Upper lobe of left lung (tissue), 6 donors: ENCODE data around the gene RGS12. TPM values are rescaled to one million over a fixed set of nuclear protein-coding genes. Genes with fewer than 3 reads are reported as not detected.

ENCODE experiments used
- ATAC-seq, 2 donors: fragments of 200-7000 bp; cut with Tn5 transposase; one replicate each; pipeline ENCODE4 v1.9.1; 2022; ENCODE audit warnings: mild to moderate bottlenecking in 2 of 2, moderate library complexity in 2 of 2; ENCODE audit not compliant: low FRiP score in 2 of 2
- DNase-seq, 2 donors: peaks; one replicate each; pipeline ENCODE4 v3.0.0-alpha.2; 2019 to 2020
- H3K27ac ChIP-seq, 4 donors: fragments of 200-600 bp; sonication (generic); one replicate each; pipeline ENCODE4 v1.5.1; 2016 to 2019
- H3K27me3 ChIP-seq, 4 donors: fragments of 200-600 bp; sonication (generic); one replicate each; pipeline ENCODE4 v1.5.1; 2017 to 2019
- H3K36me3 ChIP-seq, 4 donors: fragments of 200-600 bp; sonication (generic); one replicate each; pipeline ENCODE4 v1.5.1; 2016 to 2019
- H3K4me1 ChIP-seq, 4 donors: fragments of 200-600 bp; sonication (generic); one replicate each; pipeline ENCODE4 v1.5.1; 2018 to 2019
- H3K4me3 ChIP-seq, 4 donors: fragments of 200-600 bp; sonication (generic); one replicate each; pipeline ENCODE4 v1.5.1; 2017 to 2019; ENCODE audit warnings: mild to moderate bottlenecking in 2 of 4, moderate library complexity in 1 of 4
- H3K9me3 ChIP-seq, 4 donors: fragments of 200-600 bp; sonication (generic); one replicate each; pipeline ENCODE4 v1.5.1; 2018 to 2019
- CTCF ChIP-seq, 6 experiments: fragments of 450-650 bp in 4 of 6; fragments of 200-600 bp in 2 of 6; sonication (generic) in 2 of 6; IDR thresholded peaks; one replicate each; pipeline ENCODE4 v1.5.1; 2016 to 2019; ENCODE audit warnings: antibody characterized with exemption in 6 of 6
- EP300 ChIP-seq, 4 donors: sonication (generic); formaldehyde crosslinking; IDR thresholded peaks; one replicate each; pipeline ENCODE4 v1.5.1; 2017; ENCODE audit warnings: antibody characterized with exemption in 4 of 4, control low read depth in 2 of 4
- POLR2A ChIP-seq, 4 donors: fragments of 450-650 bp; IDR thresholded peaks; one replicate each; pipeline ENCODE4 v1.5.1; 2016 to 2017; ENCODE audit warnings: antibody characterized with exemption in 4 of 4, mild to moderate bottlenecking in 2 of 4
- POLR2AphosphoS5 ChIP-seq, 2 donors: sonication (generic); formaldehyde crosslinking; IDR thresholded peaks; one replicate each; pipeline ENCODE4 v1.5.1; 2017; ENCODE audit warnings: antibody characterized with exemption in 2 of 2
- WGBS, 2 donors: methylation state at CpG; one replicate each; pipeline ENCODE4 v1.1.5; 2017 to 2018; 5-methylcytosine and 5-hydroxymethylcytosine counted together
- total RNA-seq, 6 donors: library from RNA; depleted of rRNA in 4 of 6; stranded (reverse); fragments of >200 nt in 4 of 6; gene quantifications; one replicate each; pipeline versions ENCODE4 v1.1.0 to v1.2.1, GENCODE V29; 2016 to 2021
- donor health status: DM: no; HTN: no; CAD: no; lungs with moderate emphysema.
- donor health status: DM: no; HTN: yes; CAD: no; lungs with severe emphysema.

RGS12 gene
- total RNA-seq, 6 donors from 2014 or later, result 17.8 to 124 (median 49.7) TPM

GRCh38 chr4:3313139-3313538 is 20.3 kb downstream of the RGS12 start:
- H3K4me3 ChIP-seq, result no peak overlapping the region
- no peak overlapping the region for H3K27ac ChIP-seq
- DNase-seq, result no peak
- peaks cover 0 to 22% (median 12%) of the 10 kb centered on the region in 4 donors for H3K36me3 ChIP-seq
- 90 to 92% methylated on average over 9 of the region's 9 CpGs for WGBS, 2 donors
- H3K9me3 ChIP-seq, result no peaks in the 10 kb centered on the region
- no peaks in the 10 kb centered on the region for H3K27me3 ChIP-seq
- no peak for TF ChIP-seq POLR2A (IDR thresholded peaks at IDR 0.05)
- no peak for TF ChIP-seq POLR2AphosphoS5 (IDR thresholded peaks at IDR 0.05)
- TF ChIP-seq EP300 (IDR thresholded peaks at IDR 0.05), result no peak
- TF ChIP-seq CTCF (IDR thresholded peaks at IDR 0.05), result no peak
- ATAC-seq, result no peak
- peaks cover 2 to 6% (median 3%) of the 10 kb centered on the region in 4 donors for H3K4me1 ChIP-seq

DNA sequence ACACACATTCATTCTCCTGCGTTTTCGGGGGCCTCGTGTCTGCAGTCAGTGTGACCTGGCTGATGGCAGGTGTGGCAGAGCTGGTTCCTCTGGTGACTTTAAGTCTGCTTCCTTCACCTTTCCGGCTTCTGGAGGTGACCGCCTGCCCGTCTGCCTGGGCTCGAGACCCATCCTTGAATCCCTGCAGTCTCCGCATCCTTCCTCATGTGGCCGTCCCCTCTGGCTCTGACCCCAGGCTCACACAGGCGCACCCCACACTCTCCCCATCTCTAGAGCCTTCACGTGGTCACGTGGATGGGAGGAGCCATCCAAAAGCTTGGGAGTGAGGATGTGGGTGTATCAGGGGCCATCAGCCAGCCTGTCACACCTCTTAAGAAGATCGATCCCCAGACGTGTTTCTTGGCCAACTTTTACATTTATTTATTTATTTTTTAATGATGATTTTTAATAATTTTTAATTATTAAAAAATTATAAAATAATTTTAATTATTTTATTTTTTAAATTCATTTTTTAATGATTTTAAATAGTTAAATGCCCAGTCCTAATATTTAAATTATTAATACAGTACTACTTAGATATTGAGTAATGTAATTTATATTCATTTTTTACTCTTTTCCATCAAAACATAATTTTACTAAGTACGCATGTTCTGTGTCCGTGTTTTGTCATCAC is 20.9 kb downstream of the RGS12 start:
- no peak for TF ChIP-seq EP300 (IDR thresholded peaks at IDR 0.05)
- no peak for TF ChIP-seq POLR2AphosphoS5 (IDR thresholded peaks at IDR 0.05)
- TF ChIP-seq POLR2A (IDR thresholded peaks at IDR 0.05), result no peak
- TF ChIP-seq CTCF (IDR thresholded peaks at IDR 0.05), result no peak
- Histone ChIP-seq H3K36me3 (peaks cover 0 to 22% (median 14%) of the 10 kb centered on the region in 4 donors), H3K4me3 (no peak overlapping the region), H3K27me3 (no peaks in the 10 kb centered on the region), H3K4me1 (peaks cover 0 to 7% (median 5%) of the 10 kb centered on the region in 4 donors), H3K9me3 (no peaks in the 10 kb centered on the region), H3K27ac (no peak overlapping the region)
- WGBS, 2 donors, result 87 to 89% methylated on average over 16 of the region's 16 CpGs
- ATAC-seq, result no peak
- DNase-seq, result no peak

DNA sequence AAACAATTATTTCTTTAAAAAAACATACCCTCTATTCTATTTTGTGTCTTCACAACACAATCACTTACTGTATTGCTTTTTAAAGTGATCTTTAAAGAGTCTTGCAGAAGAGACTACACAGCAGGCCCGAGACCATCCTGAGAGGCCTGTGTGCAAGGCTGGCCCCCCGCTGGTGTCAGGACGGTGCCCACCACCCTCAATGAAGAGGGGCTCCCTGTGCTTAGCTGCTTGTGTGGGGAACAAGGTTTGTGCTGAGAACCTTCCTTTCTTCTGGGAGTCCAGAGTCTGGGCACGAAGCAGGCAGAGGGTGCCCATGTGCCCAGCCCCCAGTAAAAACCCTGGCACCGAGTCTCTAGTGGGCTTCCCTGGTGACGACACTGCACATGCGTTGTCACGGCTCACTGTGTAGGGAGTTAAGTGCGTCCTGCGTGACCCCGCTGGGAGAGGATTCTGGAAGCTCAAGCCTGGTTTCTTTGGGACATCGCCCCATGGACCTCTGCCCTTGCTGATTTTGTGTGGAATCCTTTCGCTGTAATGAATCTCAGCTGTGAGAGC is 22.0 kb downstream of the RGS12 start:
- 94 to 98% methylated on average over 13 of the region's 13 CpGs for WGBS, 2 donors
- DNase-seq, result no peak

DNA sequence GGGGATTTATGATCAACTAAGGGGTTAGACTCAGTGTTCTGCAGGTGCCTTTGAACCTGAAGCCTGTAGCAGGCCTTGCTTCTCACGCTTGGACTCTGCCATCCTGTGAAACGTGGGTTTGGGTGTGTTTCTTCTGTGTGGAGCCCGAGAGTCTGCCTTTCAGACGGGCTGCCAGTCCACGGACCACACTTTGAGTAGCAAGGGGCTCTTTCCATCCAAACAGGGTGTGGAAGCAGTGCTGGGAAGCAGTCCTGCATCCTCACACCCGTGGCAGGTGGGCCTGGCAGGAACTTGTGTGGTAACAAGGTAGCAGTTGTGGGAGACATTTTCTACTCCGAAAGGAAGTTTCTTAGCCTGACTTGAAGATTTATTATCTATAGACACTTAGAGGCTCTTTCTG is 22.7 kb downstream of the RGS12 start:
- H3K36me3 ChIP-seq, result peaks cover 0 to 22% (median 15%) of the 10 kb centered on the region in 4 donors

More for the DNA sequence above, 22.0 kb downstream of the RGS12 start:
- Histone ChIP-seq H3K27ac (no peak overlapping the region), H3K4me3 (no peak overlapping the region), H3K4me1 (peaks cover 0 to 7% (median 5%) of the 10 kb centered on the region in 4 donors), H3K9me3 (no peaks in the 10 kb centered on the region), H3K36me3 (peaks cover 0 to 22% (median 15%) of the 10 kb centered on the region in 4 donors), H3K27me3 (no peaks in the 10 kb centered on the region)
- no peak for TF ChIP-seq POLR2AphosphoS5 (IDR thresholded peaks at IDR 0.05)
- TF ChIP-seq CTCF (IDR thresholded peaks at IDR 0.05), result no peak
- no peak for TF ChIP-seq POLR2A (IDR thresholded peaks at IDR 0.05)
- TF ChIP-seq EP300 (IDR thresholded peaks at IDR 0.05), result no peak
- no peak for ATAC-seq

More for the DNA sequence above, 22.7 kb downstream of the RGS12 start:
- peaks cover 4 to 7% (median 6%) of the 10 kb centered on the region in 4 donors for H3K4me1 ChIP-seq
- no peak overlapping the region for H3K27ac ChIP-seq
- H3K4me3 ChIP-seq, result no peak overlapping the region
- WGBS, 2 donors, result 85 to 87% methylated on average over 7 of the region's 7 CpGs
- H3K27me3 ChIP-seq, result no peaks in the 10 kb centered on the region
- ATAC-seq (no peak), DNase-seq (no peak)
- TF ChIP-seq CTCF (IDR thresholded peaks at IDR 0.05), result no peak
- TF ChIP-seq EP300 (IDR thresholded peaks at IDR 0.05), result no peak
- no peak for TF ChIP-seq POLR2AphosphoS5 (IDR thresholded peaks at IDR 0.05)
- TF ChIP-seq POLR2A (IDR thresholded peaks at IDR 0.05), result no peak
- no peaks in the 10 kb centered on the region for H3K9me3 ChIP-seq
